HG03175 (cell line): Measurements from ENCODE around the gene PTP4A1.
"Not testable (repeated sequence)": the region's sequence is repeated elsewhere in the genome, so short reads cannot be mapped to it uniquely, and the experiment has no call there.

Source experiments
- ATAC-seq: cut with Tn5 transposase; IDR thresholded peaks from one replicate; pipeline ENCODE4 v1.9.1; 2021; ENCODE audit warnings: mild to moderate bottlenecking, moderate library complexity; ENCODE audit not compliant: unreplicated experiment

Gene PTP4A1

DNA sequence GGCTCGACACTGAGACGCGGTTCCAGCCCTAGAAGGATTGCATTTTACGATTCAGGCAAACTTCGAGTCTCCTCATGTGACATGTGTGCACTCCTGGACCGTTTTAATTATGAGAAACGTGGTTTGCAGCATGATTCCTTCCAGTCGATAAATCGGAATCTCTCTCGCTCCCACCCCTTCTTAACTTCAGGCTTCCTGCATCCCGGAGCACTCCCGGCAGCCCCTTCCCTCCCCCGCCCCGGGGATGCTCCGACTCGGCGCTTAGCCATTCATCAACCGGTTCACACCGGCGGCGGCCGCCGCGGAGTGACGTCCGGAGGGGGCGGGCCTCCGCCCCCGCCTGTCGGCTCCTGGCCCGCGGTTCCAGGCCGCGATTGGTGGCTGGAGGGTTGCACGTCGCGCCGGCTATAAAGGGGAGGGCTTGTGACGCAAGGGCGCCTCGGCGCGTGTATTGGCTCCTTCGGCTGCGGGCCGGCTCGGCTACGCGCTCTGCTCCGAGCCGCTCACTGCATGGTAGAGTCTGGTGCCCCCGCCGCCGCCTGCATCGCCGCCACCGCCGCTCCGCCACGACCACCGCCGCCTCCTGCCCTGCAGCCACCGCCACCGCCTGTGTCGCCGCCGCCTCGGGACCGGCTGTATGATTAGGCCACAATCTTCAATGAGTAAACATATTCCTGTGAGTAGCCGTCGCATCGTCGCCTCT is at the start of gene PTP4A1, which contains the start of gene LOC128125822:
Gene PTP4A1 (plus strand): TSS at position 437 of the 703 bp plus-strand sequence. CDS start 4,401 bp downstream, outside the sequence.
Gene LOC128125822 (plus strand): TSS at position 437 of the 703 bp plus-strand sequence.
- ATAC-seq = peak; percentile 89

DNA sequence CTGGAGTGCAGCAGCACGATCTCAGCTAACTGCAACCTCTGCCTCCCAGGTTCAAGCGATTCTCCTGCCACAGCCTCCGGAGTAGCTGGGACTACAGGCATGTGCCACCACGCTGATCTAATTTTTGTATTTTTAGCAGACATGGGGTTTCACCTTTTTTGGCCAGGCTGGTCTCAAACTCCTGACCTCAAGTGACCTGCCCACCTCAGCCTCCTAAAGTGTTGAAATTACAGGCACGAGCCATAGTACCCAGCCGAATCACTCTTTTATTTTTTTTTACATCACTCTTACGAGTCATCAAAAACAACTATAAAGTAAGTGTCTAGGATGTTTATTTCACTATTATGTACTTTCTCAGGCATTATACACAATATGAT is 49.4 kb upstream of the PTP4A1 start:
- not testable (repeated sequence) for ATAC-seq

DNA sequence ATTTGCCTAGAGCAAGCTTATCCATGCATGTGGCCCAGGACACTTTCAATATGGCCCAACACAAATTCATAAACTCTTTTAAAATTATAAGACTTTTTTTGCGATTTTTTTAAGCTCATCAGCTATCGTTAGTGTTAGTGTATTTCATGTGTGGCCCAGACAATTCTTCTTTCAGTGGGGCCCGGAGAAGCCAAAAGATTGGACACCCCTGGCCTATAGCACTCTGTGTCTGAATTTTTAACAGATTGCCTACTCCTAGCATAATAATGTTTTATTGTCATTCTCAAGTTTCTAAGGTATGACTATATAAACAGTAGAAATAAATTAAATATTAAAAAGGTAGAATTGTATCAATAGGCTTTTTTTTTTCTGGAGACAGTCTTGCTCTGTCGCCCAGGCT is 48.6 kb upstream of the PTP4A1 start:
- ATAC-seq = no peak

DNA sequence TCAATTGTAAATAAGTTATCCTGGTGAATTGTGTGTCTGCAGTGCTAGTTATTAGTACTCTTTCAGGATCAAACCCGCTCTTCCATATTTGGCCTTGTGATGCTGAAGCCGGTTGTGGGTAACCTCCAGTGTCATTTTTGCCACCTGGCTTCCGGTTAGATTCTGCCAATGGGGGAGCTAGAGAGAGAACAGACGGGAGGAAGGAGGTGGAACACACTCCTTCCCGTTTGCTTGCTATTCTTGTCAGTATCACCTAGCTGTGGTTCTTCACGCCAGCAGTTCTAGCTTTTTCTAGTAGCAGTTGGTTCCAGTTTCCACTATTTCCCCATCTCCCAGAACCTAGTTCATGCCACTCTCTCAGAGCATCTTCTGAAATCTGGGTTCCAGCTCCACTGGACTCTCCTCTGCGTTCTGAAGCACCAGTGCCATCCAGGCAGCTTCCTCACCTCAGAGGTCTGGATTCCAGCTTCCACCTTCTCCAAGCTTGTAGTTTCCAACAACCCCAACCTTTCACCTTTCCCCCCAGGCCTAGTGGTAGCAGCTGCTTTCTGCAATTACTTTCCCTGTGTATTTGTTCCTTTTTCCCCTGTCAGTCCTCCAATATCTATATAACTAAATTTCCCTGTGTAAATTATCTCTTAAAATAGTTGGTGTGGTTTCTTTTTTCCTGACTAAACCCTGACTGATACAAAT is 46.9 kb upstream of the PTP4A1 start:
- peak; percentile 59 for ATAC-seq

DNA sequence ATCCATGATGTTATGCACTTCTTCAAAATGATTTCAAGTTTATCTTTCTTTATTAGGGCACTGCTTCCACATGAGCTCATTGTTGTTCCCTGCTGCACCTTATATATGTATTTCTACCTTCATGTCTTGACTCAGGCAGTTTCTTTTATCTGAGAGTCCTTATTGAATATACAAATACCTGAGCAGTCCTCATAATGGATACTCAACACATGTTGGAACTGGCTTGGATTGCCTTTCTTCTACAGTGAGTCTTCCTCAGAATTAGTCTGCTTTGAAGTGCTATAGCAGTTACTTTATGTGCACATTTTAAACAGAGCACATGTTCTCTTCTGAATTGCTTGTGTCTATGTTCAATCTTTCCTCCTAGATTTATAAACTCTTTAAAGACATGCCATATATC is 45.3 kb upstream of the PTP4A1 start:
- no peak for ATAC-seq

DNA sequence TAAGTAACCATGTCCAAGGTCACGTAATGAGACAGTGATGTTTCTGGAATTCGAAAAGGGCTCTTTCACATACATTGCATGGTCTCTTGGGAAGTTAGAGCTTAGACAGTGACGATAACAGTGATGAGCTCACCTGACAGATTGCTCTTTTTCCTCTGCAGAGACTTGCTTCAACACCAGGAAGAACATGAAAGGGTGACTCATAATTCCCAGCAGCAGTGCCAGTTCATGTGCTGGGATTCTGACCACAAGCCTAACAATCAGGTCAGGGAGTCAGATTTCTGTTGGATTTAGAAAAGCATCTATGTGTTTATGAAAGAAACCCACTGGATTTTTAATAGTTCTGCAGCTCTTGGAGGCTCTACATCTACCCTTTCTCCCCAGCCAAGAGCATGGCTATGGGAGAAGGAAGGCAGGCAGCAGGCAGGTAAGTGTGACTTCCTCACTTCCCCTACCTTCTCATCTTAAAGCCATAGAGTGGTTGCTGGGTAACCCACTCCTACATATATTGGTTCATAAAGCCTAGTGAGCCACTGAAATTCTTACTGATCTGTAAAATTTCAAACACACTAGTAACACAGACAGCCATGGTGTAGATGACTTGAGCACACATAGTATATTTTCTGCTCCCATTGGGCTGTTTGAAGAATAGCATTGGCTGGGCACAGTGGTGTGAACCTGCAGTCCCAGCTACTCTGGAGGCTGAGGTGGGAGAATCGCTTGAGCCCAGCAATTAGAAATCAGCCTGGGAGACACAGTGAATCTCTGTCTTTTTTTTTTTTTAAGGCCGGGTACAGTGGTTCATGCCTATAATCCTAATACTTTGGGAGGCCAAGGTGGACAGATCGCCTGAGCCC is 44.4 kb upstream of the PTP4A1 start:
- peak; percentile 44 for ATAC-seq

DNA sequence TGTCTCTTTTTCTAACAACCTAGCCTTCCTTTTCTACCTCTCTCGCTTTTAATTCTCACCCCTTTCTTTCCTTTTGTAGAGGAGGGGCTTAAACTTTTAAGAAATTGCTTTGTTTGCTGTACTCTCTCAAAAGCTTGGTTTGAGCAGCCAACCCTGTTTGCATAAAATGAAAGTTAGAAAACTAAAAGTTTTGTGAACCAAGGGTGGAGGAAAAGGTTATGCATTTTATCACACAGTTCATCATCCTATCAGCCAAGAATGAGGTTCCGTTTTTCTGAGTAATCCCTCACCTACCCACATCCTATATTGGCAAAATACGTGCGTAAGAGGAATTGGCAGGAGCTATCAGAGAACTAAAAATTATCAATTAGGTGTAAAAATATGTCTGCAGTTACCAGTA is 42.8 kb upstream of the PTP4A1 start:
- no peak for ATAC-seq

DNA sequence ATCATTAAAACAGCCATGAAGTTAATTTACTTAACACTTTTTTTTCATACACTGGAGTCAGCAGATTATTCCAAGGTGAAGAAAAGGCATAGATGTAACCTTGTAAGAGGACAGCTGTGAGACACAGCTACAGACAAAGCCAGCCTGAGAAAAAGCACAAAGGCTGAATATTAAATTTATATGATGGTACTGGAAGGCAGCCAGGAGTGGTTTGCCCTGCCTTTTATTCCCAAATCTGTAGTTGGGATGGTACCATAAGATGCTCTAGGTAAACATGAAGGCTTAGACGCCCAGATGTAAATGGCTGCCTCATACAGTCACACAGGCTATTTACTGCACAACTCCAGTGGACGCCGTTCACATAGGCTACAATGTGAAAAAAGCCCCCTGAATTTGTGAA is 42.1 kb upstream of the PTP4A1 start:
- ATAC-seq = no peak

DNA sequence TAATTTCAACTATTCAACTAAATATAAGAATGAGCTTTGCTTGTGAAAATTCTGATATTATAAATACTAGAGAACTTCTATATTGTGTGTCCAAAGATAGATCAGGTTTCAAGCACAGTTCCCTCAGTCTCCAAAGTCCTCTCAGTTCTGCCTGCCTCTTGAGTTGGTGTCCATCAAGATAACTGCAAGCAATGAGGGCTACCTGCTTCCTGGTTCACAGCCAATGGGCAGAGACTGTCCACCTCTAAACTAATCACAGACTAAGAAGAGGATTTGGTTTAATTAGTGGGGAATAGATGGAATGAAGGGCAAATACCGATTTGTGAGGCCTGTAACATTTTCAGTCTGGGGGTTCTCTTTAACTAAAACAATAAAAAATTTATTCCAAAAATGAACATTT is 41.3 kb upstream of the PTP4A1 start:
- no peak for ATAC-seq

DNA sequence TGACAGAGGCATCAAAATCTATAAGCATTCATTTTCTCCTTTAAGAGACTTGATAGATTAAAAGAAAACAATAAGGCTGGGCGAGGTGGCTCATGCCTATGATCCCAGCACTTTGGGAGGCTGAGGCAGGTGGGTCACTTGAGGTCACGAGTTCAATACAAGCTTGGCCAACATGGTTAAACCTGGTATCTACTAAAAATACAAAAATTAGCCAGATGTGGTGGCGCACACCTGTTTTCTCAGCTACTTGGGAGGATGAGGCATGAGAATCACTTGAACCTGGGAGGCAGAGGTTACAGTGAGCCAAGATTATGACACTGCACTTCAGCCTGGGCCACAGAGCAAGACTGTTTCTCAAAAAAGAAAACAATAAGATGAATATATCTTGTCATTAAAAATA is 39.3 kb upstream of the PTP4A1 start:
- no peak for ATAC-seq

DNA sequence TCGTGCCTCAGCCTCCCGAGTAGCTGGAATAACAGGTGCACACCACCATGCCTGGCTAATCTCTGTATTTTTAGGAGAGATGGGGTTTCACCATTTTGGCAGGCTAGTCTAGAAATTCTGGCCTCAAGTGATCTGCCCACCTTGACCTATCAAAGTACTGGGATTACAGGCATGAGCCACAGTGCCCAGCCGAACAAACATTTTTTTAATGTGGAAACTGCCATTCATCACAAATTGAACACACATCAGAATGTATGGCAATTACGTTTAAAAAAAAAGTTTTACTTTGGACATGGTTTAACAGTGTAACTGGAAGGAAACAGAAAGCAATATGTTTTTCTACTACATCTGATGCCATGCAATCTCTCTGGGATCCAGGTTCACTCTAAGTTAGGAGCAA is 38.3 kb upstream of the PTP4A1 start:
- no peak for ATAC-seq

DNA sequence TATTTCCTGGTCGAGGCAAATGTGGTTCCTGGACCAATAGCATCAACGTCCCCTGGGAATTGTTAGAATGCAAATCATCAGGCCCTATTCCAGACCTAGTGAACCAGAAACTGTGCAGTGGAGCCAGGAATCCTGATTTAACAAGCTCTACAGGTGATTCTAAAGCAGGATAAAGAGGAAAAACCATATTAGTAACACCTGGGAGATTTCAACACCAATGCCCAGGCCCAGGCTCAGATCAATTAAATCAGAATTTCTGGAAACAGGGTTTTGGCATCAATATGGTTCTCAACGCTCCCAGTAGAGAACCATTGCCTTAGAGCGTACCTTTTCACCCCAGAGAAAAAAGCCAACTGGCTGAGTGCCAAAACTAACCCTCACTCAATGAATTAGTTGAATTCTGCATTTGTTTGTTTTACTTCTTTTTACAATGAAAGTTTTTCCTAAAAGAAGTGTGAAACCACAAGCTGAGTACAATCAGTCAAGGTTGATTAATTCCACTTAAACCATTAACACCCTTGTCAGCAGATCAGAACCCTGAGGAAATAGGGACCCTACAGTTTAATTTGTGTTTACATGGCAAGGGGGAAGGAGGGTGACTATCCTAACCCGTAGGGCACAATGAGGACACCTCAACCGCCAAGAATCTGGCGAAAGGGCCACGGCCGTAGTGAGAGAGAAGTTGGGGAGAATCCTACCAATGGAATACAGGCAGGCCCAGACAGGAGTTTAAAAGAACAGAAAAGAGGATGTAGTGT is 34.9 kb upstream of the PTP4A1 start:
- ATAC-seq = peak; percentile 74

DNA sequence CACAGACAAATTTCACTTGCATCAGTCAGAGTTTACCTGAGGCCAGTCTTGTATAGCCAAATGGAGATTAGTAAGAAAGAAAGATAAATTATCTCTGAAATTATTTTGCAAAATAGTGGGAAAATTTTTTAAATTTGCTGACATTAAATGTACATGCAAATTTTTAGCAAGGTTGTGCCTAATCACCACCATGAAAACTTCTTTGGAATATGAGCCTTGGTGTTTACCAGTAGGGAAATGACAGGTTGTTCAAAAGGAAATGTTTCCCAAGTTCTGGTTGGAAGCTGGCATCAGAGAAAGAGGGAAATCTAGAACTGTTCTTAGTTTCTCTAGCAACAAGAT is 34.4 kb upstream of the PTP4A1 start:
- no peak for ATAC-seq

DNA sequence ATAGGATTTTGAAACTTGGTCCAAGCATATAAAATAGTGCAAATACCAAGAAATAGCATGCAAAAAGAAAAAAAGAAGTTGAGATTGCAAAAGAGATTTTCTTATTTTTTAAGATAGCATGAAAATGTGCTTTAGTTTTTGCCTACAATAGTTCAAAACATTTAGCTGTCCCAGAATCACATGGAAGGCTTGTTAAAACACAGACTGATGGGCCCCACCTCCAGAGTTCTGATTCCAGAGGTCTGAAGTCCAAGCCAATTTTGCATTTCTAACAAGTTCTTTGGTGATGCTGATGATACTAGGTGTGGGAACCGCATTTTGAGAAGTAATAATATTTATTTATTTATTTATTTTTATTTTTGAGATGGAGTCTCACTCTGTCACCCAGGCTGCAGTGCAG is 33.7 kb upstream of the PTP4A1 start:
- no peak for ATAC-seq

DNA sequence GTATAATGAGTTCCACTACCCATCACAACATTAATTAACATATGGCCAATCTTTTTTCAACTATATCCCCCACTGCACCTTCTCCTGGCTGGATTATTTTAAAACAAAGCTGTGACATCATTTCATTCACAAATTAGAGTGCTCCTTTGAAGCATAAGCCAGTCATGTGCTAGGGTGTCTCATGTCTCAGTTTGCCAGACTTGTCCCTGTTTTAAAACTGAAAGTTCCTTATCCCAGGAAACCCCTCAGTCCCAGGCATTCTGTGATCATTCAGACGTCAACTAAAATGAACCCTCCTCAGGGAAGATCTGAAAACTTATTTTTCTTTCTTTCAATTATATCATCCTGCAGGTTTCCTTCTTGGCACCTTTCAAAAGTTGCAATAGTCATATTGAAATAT is 29.3 kb upstream of the PTP4A1 start:
- ATAC-seq = no peak

DNA sequence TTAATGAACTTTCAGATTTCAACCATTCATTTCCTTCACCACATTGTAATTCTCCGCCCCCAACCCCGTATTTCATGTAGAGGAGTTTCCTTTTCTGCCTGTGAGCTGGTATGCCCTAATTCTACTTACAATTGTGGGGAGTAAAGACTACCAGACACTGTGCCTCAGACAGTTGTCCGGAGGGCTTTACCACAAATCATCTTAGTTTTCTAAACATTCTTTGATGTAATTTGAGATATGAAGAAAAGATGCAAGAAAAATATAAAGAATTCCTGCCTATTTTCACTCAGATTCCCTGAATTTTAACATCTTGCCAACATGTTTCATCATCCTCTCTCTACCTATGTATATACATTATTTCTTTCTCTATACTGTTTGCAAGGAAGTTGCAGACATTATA is 28.3 kb upstream of the PTP4A1 start:
- ATAC-seq = no peak

DNA sequence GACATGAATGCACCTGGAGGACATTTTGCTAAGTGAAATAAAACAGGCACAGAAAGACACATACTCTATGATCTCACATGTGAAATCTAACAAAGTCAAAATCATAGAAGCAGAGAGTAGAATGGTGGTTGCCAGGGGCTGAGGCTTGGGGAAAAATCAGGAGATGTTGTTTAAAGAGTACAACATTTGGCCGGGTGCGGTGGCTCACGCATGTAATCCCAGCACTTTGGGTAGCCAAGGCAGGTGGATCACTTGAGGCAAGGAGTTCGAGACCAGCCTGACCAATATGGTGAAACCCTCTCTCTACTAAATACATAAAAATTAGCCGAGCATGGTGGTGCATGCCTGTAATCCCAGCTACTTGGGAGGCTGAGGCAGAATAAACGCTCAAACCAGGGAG is 26.0 kb upstream of the PTP4A1 start:
- ATAC-seq = no peak

DNA sequence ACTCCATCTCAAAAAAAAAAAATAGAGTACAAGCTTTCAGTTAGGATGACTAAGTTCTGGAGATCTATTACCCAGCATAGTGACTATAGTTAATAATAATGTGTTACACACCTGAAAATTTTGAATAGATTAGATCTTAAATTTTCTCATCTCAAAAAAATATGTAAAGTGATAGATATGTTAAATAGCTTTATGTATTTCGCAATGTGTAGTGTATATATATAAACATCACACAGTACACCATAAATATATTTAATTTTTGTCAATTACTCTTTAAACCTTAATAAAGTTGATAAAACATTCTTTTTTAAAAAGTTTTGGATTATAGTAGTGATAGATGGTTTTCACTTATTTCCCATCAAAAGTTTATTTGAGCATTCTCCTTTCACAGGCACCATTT is 25.6 kb upstream of the PTP4A1 start:
- no peak for ATAC-seq

DNA sequence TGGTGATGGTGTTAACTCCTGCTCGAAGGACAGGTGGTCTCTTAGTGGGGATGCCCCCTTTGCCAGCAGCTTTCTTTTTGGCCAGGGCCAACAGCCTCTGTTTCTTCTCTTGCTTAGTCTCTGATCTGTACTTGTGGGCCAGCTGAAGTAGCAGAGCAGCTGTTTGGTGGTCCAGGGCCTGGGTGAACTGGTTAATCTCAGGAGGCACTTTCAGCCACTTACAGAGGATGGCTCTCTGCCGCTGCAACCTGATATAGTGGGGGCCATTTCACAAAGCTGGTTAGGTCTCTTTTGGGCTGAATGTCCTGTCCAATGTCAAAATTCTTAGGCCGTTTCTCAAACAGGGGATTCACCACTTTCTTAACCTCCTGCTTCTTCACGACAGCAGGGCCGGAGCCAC is 23.2 kb upstream of the PTP4A1 start:
- ATAC-seq = no peak

DNA sequence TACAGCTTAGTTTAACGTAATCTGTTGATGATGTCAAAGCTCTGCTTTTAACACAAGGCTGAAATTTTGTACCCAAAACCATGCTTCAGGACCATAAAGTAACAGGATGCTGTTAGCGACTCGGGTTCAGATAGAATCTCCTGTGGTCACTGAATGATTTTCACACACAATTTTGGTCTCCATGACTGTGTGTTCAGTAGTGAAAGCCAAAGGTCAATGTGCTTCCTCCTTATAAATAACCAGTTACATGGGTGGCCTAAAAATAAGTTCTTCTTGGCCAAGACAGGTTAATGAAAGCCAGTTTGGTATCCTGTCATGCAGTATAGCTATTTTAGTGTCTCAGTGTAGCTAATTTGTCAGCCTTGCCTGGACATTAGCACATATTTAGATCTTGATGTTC is 19.1 kb upstream of the PTP4A1 start:
- peak; percentile 99 for ATAC-seq

DNA sequence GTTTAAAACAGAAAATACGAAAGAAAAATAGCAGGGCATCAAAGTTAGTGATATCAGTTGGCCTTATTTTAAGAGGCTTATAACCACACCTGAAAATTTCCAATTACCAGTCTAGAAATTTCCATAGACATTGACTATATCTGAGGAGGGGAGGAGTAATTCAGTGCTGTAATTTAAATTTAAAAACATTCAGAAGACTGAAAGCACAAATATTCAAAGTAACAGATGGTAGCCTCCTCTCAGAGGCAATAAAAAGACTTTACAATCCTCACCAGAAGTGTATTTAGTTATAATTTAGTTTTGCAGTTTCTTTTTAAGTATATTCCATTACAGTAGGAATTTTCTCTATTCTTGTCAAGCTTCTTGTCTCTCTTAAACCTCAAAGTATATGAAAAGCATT is 18.4 kb upstream of the PTP4A1 start:
- no peak for ATAC-seq
